ENCODE results near the gene SLC39A10.

Gene SLC39A10

DNA sequence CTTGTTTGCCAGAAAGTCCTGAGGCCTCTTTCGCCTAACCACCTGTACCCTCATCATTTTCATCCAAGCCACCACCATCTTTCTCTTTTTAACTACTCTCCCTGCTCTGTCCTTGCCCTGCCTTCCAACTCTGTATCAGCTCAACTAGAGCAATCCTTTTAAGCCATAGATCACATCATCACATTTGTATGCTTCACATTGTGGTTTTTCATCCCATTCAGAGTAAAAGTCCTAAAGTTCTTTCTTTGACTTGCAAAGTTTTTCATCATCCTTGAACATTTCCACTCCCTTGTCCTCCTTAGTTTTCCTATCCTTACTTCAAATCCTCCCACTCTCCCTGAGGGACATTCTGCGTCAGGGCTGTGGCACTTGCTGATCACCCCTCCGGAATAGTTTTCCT, 73.9 kb downstream of the SLC39A10 start:
- no peak for DNase-seq (ENCODE audit: low read depth)

DNA sequence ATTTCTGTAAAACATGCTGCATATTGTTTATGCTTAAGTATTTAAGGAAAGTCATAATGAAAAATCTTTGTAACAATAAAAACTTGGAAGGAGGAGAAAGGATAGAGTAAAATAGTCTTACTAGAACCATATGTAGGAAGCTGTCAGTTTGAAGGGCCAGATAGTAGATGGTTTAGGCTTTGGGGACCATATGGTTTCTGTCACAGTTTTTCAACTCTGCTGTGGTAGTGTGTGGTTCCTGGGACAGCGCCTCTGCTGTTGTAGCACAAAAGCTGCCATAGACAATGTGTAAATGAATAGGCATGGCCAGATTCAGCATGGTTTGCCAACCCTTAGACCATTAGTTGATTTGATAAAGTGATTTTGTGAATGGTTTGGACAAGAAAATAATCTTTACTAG, 75.5 kb downstream of the SLC39A10 start:
- no peak for DNase-seq (ENCODE audit: low read depth)

- no peak for DNase-seq (ENCODE audit: low read depth)
Measured at GRCh38 chr2:195733831-195734230, 76.8 kb downstream of the SLC39A10 start.

GRCh38 chr2:195734395-195734794, 77.4 kb downstream of the SLC39A10 start:
- DNase-seq (ENCODE audit: low read depth) = peak; percentile 38

DNA sequence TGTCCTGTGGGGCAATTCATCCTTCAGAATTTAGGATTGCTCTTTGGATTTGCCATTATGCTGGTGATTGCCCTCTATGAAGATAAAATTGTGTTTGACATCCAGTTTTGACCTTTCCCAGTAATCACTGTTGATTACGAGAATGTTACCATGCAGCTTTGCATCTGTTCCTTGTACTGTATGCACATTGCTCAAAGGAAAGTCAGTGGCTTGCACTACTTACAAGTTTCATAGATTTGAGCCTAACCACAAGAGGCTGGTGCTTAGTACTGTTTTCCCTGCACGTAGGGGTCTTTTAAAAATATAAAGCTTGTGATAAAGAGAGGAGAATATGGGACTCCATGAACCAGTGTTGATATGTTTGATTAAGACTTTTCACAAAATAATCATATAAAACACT, 77.9 kb downstream of the SLC39A10 start:
- no peak for DNase-seq (ENCODE audit: low read depth)

GRCh38 chr2:195735347-195735746, 78.3 kb downstream of the SLC39A10 start:
- no peak for DNase-seq (ENCODE audit: low read depth)

- peak; percentile 57 for DNase-seq (ENCODE audit: low read depth)
Measured at GRCh38 chr2:195737511-195738325, 80.7 kb downstream of the SLC39A10 start.

GRCh38 chr2:195741191-195741590, 84.2 kb downstream of the SLC39A10 start:
- no peak for DNase-seq (ENCODE audit: low read depth)

- DNase-seq (ENCODE audit: low read depth) = peak; percentile 12
Measured at GRCh38 chr2:195756218-195756942, 99.4 kb downstream of the SLC39A10 start.

GRCh38 chr2:195758846-195759245, 101.8 kb downstream of the SLC39A10 start:
- no peak for DNase-seq (ENCODE audit: low read depth)

DNA sequence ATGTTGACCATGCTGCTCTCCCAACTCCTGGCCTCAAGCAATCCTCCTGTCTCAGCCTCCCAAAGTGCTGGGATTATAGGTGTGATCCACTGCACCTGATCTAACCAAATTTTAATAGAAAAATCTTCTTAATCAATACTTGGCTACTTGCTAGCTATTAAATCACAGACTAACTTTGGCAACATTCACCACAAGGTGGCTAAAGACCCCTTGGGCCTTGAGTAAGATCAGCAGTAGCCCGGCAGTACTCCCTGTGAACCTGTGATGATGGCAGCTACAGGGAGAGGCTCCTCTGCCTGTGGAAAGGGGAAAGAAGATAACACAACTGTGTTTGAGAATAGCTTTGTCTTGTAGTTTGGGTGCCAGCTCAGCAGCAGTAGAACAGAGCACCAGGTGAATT, 102.9 kb downstream of the SLC39A10 start:
- no peak for DNase-seq (ENCODE audit: low read depth)

DNA sequence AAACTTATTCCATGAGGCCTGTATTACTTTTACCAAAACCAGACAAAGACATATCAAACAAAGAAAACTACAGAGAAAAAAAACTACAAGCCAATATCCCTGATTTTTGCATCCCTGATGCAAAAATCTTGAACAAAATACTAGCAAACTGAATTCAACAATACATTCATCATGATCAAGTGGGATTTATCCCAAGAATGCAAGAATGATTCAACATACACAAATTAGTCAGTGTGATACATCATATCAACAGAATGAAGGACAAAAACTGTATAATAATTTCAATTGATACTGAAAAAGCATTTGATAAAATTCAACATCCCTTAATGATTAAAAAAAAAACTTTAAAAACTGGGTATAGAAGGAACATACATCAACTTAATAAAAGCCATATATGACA, 106.8 kb downstream of the SLC39A10 start:
- no peak for DNase-seq (ENCODE audit: low read depth)

DNA sequence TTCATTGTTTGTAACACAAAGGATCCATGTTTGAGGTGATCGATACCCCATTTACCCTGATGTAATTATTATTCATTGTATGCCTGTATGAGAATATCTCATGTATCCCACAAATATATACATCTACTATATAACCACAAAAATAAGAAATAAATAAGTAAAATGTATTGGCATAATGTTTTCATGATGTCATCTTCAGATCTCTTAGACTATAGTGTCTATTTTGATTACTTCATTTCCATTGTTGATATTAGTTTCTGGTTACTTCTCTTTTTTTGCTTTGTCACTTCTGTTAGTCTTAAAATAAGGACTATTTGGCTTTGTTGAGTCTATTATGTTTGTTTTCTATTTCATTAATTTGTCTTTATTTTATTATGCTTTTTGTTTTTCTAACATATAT, 109.7 kb downstream of the SLC39A10 start:
- DNase-seq (ENCODE audit: low read depth) = no peak

DNA sequence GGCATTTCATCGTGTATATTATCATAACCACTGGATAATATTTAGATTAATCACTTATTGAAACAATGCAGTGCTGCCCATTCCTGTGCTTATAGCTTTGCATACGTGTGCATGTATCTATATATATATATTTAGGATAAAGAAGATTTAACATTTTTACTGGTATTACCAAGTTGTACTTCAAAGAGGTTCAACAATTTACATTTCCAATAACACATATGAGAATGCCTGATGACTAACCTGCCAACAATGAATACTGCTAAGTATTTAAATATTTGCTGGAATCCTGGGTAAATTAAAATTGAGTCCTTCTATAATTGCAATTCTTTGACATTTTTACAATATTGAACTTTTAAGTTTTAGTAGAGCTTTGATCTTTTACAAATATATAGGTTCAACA, 111.4 kb downstream of the SLC39A10 start:
- DNase-seq (ENCODE audit: low read depth) = peak; percentile 3

DNA sequence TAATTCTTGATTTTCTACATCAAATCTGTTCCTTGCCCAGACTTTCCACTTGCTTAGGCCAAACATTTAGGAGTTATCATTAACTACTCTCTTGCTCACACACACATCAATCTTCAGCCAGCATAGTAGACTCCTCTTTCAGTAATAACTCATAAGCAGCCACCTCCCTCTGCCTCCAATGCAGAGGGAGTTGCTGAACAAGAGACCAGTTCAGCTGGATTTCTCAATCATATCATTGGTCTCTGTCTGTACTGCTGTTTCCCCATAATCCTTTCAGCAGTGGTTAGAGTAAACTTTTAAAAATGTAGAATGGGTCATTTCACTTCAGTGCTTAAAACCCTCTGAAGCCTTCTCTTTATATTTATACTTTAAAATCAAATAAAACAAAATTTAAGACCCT, 112.9 kb downstream of the SLC39A10 start:
- no peak for DNase-seq (ENCODE audit: low read depth)

- peak; percentile 19 for DNase-seq (ENCODE audit: low read depth)
Measured at GRCh38 chr2:195779491-195779890, 122.5 kb downstream of the SLC39A10 start.

- DNase-seq (ENCODE audit: low read depth) = peak; percentile 12
Measured at GRCh38 chr2:195782156-195782555, 125.1 kb downstream of the SLC39A10 start.

Measured in EH (cell line).